Ovary (tissue), 3 donors: ENCODE results near the gene LAMB4.

Source experiments
- EP300 ChIP-seq: sonication (generic); formaldehyde crosslinking; IDR thresholded peaks from one replicate; pipeline ENCODE4 v1.6.1; 2017; ENCODE audit warnings: antibody characterized with exemption
- TF ChIP-seq, protein P1 (sequence below), 3 donors: fragments of 450-650 bp in 2 of 3; fragments of 200-600 bp in 1 of 3; IDR thresholded peaks; one replicate each; pipeline versions ENCODE4 v1.5.1 to v1.8.0; 2016 to 2022; ENCODE audit warnings: antibody characterized with exemption in 3 of 3, mild to moderate bottlenecking in 1 of 3
- donor health status: DM: no; HTN: no; CAD: no.

DNA sequence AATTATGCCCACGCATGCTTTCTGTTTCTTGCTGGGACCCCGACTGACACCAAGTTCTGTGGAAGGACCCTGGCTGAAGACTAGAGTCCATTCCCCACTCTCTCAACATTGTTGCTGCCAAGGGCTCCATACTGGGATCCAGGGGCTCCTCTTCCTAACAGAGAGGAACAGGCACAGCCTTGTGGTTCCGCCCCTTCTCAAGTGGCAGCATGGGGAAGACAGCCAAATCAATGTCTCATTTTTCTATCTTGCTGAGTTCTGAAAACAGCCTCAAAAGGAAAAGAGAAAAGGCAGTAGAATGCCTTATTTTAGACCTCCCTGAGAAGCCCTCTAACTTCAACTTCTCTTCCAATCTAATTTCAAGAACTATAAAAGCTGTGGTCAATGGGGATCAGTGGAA lies 103.5 kb downstream of the LAMB4 start:
- TF ChIP-seq, protein P1, sequence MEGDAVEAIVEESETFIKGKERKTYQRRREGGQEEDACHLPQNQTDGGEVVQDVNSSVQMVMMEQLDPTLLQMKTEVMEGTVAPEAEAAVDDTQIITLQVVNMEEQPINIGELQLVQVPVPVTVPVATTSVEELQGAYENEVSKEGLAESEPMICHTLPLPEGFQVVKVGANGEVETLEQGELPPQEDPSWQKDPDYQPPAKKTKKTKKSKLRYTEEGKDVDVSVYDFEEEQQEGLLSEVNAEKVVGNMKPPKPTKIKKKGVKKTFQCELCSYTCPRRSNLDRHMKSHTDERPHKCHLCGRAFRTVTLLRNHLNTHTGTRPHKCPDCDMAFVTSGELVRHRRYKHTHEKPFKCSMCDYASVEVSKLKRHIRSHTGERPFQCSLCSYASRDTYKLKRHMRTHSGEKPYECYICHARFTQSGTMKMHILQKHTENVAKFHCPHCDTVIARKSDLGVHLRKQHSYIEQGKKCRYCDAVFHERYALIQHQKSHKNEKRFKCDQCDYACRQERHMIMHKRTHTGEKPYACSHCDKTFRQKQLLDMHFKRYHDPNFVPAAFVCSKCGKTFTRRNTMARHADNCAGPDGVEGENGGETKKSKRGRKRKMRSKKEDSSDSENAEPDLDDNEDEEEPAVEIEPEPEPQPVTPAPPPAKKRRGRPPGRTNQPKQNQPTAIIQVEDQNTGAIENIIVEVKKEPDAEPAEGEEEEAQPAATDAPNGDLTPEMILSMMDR (IDR thresholded peaks at IDR 0.05) = no peak
- TF ChIP-seq EP300 = no peak
